Measurements from ENCODE around the gene SERPINE2. TPM values are rescaled to one million over a fixed set of nuclear protein-coding genes. Genes with fewer than 3 reads are reported as not detected.

SERPINE2 gene
- total and polyA plus RNA-seq, 11 donors, result 9.3 to 61.7 (median 22.1) TPM

DNA sequence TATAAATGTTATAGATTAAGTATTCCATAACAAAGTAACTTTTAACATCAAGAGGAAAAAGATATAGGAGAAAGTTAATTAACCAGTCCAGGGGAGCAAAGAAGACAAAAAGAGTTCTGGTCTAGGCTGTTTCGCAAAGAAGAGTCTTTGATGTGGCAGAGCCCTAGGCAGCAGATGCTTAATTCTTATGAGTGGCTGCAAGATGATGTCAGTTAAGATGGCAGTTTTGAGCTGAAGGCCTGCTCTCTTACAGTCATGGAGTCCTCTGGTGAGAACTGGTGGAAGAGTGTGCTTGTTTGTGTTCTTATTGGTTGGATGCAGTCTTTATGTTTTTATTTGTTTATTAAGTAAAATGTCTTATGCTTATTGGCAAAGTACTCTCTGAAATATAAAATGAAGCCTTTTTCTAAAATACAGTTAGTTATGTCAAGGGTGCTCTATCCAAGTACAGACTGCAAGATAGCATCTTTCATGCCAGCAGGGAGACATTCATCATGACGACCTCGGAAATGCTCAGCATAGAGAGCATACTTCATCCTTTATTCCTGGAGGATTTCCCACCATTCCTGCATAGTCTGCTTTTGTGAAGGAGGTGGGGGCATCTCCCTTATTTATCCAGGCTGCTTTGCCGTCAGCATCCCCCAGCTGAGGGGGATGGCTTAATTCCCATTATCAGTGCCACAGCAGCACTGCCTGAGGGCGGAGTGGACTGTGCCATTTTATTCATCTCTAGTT is 38.9 kb upstream of the SERPINE2 start:
- no peaks in the 10 kb centered on the region for H3K36me3 ChIP-seq
- H3K27me3 ChIP-seq, result no peaks in the 10 kb centered on the region
- H3K9me3 ChIP-seq, result no peaks in the 10 kb centered on the region
- no peak overlapping the region for H3K4me3 ChIP-seq
- H3K27ac ChIP-seq, result no peak overlapping the region
- 78 to 88% (median 83%) methylated on average over 5 of the region's 5 CpGs for WGBS, 4 donors
- DNase-seq (no peak), ATAC-seq (no peak)
- peaks cover 0 to 9% (median 0%) of the 10 kb centered on the region in 12 donors for H3K4me1 ChIP-seq
- TF ChIP-seq POLR2A (IDR thresholded peaks at IDR 0.05), result no peak
- TF ChIP-seq, protein P1, sequence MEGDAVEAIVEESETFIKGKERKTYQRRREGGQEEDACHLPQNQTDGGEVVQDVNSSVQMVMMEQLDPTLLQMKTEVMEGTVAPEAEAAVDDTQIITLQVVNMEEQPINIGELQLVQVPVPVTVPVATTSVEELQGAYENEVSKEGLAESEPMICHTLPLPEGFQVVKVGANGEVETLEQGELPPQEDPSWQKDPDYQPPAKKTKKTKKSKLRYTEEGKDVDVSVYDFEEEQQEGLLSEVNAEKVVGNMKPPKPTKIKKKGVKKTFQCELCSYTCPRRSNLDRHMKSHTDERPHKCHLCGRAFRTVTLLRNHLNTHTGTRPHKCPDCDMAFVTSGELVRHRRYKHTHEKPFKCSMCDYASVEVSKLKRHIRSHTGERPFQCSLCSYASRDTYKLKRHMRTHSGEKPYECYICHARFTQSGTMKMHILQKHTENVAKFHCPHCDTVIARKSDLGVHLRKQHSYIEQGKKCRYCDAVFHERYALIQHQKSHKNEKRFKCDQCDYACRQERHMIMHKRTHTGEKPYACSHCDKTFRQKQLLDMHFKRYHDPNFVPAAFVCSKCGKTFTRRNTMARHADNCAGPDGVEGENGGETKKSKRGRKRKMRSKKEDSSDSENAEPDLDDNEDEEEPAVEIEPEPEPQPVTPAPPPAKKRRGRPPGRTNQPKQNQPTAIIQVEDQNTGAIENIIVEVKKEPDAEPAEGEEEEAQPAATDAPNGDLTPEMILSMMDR (IDR thresholded peaks at IDR 0.05), result no peak
- intact Hi-C loops (cut with DNase I), result no loop called here

DNA sequence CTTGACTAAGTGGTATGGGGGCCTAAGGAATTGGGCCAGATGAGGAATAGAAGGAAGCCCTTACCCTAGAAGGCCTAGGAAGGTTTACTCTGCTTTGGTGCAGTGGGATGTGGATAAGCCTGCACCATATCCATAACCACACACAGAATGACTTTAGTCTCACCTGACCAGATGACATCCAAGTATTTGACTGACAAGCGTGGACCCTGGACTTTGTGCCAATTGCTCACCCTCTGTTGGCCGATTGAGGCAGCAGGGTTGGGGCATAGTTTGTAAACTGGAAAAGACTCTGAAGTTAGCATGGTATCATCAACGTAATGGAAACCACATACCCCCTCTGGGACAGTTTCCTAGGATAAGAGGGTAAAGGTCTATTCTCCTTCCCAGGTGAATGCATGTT is 36.5 kb upstream of the SERPINE2 start:
- Histone ChIP-seq H3K4me1 (peaks cover 0 to 18% (median 0%) of the 10 kb centered on the region in 12 donors), H3K36me3 (no peaks in the 10 kb centered on the region), H3K27ac (no peak overlapping the region), H3K27me3 (no peaks in the 10 kb centered on the region), H3K4me3 (no peak overlapping the region), H3K9me3 (no peaks in the 10 kb centered on the region)
- DNase-seq, result no peak
- ATAC-seq, result no peak
- 88 to 97% (median 92%) methylated on average over 3 of the region's 3 CpGs for WGBS, 4 donors
- intact Hi-C loops (cut with DNase I), result no loop called here
- TF ChIP-seq, protein P1 (IDR thresholded peaks at IDR 0.05), result no peak
- no peak for TF ChIP-seq POLR2A (IDR thresholded peaks at IDR 0.05)

DNA sequence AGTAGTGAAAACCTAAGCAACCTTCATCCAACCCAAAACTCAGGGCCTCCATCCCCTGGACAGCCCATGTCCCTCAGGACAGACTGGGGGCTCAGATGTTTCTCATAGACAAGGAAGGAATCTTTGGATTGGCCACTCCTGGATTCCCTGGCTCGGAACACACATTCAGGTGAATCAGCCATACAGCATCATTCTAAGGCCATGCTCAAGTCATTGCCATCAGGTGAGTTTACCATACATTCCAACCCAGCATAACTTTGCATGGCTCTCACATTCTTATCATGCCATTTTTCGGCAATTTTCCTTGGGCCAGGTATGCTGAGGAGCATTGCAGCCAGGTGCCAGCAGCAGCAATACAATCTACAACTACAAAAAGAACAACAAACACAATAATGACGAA is 34.6 kb upstream of the SERPINE2 start:
- 58 to 78% (median 68%) methylated on average over 3 of the region's 3 CpGs for WGBS, 4 donors
- H3K27ac ChIP-seq, result peak overlapping the region in 7 of 12 donors; percentile 19 to 69 (median 44)
- no peak for DNase-seq
- H3K9me3 ChIP-seq, result no peaks in the 10 kb centered on the region
- intact Hi-C loops (cut with DNase I), result loop anchor here in 1 of 10 donors (5.0 kb wide), 1 partner anchor 54 kb away; no protein-coding TSS in a partner anchor
- no peak for ATAC-seq
- TF ChIP-seq POLR2A (IDR thresholded peaks at IDR 0.05), result no peak
- TF ChIP-seq, protein P1 (IDR thresholded peaks at IDR 0.05), result no peak
- H3K36me3 ChIP-seq, result no peaks in the 10 kb centered on the region
- H3K4me3 ChIP-seq, result no peak overlapping the region
- H3K4me1 ChIP-seq, result peaks cover 0 to 25% (median 0%) of the 10 kb centered on the region in 12 donors
- no peaks in the 10 kb centered on the region for H3K27me3 ChIP-seq

DNA sequence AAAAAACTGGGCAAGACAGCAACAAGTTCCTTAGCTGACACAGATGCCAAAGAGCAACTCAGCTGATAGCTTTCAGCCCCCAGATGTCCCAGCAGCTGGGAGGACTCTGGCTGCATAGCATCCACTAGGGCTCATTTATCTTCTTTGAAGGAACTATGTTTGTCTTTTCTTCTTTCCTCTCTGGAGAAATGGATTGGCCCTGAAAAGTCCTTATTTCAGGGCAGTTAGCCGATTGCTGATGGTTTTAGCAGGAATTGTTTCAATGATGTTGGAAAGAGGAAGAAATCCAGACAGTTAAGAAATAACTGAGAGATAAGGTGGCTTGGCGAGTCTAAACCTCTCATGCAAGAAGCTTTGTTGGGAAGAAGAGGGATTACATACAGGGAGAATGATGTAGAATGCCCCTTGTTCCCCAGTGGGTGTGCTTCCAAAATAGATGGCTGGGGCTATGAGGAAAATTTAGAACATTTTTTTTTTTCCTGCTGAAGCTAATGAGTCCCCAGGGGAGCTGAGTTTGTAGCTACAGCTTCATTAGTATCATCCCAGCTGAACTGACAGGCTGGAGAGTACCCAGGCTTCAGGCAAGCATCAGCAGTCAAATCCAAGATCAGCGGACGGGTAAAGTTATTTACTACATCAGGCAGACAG is 33.6 kb upstream of the SERPINE2 start:
- H3K4me3 ChIP-seq, result no peak overlapping the region
- H3K27ac ChIP-seq, result peak overlapping the region in 9 of 12 donors; percentile 19 to 77 (median 44)
- DNase-seq (peak; percentile 57 to 74 (median 59)), ATAC-seq (peak; percentile 71 to 91 (median 86))
- intact Hi-C loops (cut with DNase I), result loop anchor here in 1 of 10 donors (5.0 kb wide), 1 partner anchor 55 kb away; no protein-coding TSS in a partner anchor
- WGBS, 4 donors, result 48 to 66% (median 51%) methylated on average over 4 of the region's 4 CpGs
- H3K4me1 ChIP-seq, result peaks cover 0 to 29% (median 0%) of the 10 kb centered on the region in 12 donors
- no peaks in the 10 kb centered on the region for H3K36me3 ChIP-seq
- TF ChIP-seq, protein P1 (IDR thresholded peaks at IDR 0.05), result peak in 5 of 12 donors; percentile 23 to 39 (median 29)
- no peak for TF ChIP-seq POLR2A (IDR thresholded peaks at IDR 0.05)
- H3K9me3 ChIP-seq, result no peaks in the 10 kb centered on the region
- peaks cover 0 to 4% (median 0%) of the 10 kb centered on the region in 9 donors for H3K27me3 ChIP-seq

Data from heart left ventricle (tissue), 16 donors.